HS-27A (cell line): ENCODE measurements around the gene MAP1LC3A.
"Not testable (repeated sequence)": the region's sequence is repeated elsewhere in the genome, so short reads cannot be mapped to it uniquely, and the experiment has no call there.

Experiments
- DNase-seq: peaks from one replicate; pipeline ENCODE4 v3.0.0-alpha.2; 2012; ENCODE audit warnings: low read depth, missing footprints

The MAP1LC3A gene

DNA sequence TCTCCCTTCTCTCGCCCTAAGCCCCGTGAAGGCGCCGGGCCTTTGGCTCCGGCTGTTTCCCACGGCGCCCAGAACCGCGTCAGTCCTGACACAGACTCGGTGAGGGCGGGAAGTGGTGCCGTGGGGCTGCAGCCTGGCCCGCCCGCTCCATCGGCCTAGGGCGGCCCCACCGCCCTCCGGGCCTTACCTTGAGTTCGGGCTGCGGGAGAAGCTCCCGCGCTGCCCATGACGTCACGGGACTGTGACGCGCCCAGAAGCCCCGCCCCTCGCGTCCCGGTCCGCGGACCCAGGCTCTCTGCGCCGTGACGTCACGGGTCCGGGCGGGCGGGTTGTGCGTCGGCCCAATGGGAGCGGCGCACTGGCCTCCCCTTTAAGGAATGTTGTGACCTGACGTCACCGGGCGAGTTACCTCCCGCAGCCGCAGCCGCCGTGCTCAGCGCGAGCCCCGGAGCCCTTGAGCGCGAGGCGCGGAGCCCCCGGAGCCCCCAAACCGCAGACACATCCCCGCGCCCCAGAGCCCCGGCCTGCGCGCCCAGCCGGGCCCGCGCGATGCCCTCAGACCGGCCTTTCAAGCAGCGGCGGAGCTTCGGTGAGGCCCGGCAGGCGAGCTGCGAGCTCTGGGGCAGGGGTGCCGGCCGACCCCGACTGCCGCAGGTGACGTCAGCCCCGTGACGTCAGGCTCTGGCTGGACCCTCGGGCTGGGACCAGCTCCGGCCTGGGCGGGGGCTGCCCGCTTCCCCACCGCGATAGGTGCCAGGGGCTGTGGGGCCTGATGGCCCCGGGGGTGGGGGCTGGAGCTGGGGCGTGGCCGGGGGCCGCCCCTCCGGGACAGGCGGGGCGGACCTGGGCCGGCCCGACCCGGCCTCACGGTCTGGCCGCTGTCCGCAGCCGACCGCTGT lies at the start of gene MAP1LC3A:
Gene MAP1LC3A, plus strand, starts transcription at position 399 of the 899 bp plus-strand sequence. Its CDS starts 151 bp downstream, at position 550.
- no peak for DNase-seq

DNA sequence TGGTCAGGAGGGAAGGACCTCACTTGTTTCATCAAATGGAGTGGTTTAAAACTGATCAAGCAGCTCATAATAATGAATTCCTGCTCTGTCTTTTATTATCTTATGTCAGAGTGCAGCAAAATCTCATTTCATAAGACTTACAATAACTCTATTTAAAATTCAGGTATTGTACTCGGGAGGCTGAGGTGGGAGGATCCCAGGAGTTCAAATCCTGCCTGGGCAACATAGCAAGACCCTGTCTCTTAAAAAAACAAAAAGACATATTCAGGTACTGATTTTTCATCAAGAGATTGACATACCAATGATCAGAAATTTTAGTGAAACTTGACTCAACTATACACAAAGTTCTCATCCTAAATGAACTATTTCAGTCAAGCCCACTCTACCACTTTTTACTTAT lies 47.9 kb upstream of the MAP1LC3A start:
- DNase-seq = no peak

DNA sequence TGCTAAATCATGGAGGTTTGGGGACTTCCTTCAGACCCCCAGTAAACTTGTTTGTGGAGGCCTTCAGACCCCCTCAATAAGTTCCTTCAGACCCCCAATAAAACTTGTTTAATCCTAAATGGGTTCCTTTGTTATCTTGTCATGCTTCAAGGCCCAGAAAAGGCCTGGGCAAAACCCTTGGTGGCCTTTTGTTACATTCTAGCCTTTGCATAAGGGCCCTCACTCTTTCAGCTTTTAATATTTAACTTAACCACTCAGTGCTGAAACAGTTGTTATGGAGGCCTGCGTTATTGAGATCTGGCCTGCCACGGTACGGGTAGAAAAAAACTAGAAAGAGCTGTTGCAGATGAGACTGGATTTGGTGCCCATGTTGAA lies 46.6 kb upstream of the MAP1LC3A start:
- DNase-seq = no peak

DNA sequence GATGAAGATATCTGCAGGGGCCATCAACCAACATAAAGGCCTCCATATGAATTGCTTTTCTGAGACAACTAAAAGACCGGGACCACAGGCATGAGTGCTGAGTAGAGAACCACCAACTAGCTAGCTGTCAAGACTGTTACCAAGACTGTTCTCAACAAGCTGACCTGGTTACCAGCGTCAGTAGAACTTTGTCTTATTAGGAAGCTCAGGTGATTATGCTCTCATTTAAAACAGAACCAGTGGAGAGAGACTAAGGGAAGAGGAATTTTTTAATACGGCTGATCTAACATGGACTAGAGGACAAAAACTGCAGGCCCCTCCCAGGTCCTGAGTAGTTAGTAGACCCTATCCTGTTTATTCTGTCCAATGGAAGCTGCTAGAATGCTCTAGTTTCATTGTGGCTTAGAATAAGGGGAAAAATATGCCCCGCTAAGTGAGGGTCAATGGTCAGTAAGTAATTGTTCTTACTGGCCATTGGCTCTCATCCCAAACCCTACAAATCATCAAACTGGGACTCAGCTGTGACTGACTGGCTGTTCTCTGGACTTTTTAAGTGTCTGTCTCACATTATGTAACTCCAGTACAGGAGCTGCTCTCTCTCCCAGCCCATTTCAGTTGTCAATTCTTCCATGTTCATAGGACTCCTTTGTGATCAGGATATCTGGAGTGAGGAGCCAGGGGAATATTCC lies 46.1 kb upstream of the MAP1LC3A start:
- no peak for DNase-seq

DNA sequence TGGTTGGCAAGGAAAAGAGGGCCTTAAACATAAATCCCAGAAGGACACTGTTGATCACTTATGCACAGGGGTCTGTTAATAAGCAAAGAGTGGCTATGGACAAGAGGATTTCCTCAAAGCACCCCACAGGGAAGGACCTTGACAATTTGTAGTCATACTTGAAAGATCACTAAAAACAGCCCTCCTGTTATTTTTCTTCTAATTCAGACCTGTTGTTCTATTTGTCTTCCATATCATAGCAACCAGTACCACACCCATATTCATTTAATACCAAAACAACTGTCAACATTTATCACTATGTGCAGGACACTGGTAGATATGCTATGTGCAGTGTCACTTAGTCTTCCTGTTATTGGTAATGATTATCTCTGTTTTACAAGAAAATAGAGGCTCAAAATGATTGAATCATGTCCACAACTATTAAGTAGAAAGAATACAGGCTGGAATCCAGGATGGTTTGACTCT lies 45.5 kb upstream of the MAP1LC3A start:
- DNase-seq = no peak

DNA sequence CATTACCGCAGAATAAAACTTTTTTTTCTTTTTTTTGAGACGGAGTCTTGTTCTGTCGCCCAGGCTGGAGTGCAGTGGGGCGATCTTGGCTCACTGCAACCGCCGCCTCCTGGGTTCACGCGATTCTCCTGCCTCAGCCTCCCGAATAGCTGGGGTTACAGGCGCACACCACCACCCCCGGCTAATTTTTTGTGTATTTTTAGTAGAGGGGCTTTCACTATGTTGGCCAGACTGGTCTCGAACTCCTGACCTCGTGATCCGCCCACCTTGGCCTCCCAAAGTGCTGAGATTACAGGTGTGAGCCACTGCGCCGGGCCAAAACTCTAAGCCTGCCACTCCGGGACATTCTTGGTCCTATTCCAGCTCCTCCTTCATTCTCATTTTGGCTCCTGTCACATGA lies 44.5 kb upstream of the MAP1LC3A start:
- DNase-seq = not testable (repeated sequence)

DNA sequence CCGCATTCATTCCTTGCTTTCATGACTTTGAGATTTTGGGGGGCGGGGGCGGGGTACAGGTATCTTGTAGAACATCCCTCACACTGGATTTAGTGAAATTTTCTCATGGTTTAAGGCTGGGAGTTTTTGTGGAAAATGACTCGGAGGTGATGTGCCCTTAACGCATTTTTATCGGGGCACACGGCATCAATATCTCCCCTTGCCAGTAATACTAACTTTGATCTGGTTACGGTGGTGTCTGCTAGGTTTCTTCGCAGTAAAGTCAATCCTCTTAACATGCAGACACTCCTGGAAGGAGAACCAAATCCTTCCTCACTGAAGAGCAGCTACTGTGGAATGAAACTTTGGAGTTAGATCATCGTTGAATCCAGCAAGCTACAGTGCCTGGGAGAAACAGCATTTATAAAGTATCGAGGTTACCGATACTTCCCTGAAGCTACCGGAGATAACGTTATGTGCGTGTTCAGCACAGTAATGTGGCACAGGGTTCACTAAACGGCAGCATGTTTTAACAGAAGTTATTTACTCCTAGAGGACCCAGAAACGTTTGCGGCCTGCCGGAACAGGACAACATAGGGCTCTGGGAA lies 43.5 kb upstream of the MAP1LC3A start:
- no peak for DNase-seq

DNA sequence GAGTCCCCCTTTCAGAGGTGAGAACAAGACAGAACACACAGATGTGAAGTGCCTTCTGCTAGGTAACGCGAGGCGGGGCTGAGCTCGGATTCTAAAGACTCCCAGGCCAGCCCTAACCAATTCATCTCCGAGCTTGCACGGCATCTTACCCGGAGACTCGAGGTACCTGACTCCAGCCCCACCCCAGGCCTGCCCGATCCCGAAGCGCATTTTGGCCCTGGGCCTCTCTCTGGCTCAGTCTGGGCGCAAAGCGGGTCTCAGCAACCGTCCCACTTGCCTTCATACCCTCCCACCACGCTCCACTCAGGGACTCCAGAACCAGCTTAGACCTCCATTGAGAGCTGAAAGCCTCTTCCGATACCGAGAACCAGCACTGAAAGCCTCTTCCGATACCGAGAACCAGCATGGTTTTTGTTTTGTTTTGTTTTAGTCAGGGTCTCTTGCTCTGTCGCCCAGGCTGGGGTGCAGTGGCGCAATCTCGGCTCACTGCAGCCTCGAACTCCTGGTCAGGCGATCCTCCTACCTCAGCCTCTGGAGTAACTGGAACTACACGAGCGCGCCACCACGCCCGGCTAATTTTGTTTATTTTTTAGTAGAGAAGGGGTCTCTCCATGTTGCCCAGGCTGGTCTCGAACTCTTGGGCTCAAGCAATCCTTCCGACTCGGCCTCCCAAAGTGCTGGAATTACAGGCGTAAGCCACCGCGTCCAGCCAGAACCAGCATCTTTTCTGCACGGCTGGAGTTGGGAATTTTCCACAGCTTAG lies 42.9 kb upstream of the MAP1LC3A start:
- no peak for DNase-seq

DNA sequence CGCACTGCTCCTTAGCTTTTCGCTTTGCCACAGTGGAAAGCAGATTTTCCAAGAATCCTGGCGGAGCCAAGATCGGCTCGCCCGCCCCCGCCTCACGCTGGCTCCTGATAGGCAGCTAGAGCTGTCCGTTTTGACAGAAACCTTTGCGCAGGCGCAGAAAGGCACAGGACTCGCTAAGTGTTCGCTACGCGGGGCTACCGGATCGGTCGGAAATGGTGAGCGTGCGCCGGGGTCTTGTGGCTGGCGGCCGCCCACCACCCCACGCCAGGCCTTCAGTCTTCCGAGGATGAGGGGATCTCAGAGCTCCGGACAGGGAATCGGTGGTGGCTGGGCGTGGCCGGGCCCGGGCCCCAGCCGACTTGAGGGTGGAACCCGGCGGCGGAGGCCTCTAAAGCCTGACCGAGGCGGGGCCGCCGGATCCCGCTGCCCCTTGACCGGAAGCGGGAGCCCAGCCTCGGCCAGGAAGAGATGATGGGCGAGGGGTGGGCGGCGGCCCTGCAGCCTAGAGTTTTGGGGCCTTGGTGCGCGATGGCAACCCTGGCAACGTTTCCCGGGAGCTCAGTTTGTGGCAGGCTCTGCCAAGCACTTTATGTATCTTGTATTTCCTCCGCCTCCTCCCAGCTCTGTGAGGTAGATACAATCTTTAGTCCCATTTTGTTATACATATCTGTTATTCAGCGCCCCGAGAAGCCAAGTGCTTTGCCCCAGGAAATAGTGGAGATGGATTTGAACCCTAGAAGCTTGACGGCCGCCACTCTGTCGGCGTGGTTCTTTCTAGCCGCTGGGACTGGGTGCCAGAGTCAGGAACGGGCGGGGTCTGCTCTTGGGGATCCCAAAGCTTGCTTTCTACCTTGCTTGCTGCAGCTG lies 42.0 kb upstream of the MAP1LC3A start, which contains the start of gene DYNLRB1:
Gene DYNLRB1, plus strand, starts transcription at position 176 of the 867 bp plus-strand sequence. Its CDS starts 37 bp downstream, at position 213.
- DNase-seq = peak; percentile 94

DNA sequence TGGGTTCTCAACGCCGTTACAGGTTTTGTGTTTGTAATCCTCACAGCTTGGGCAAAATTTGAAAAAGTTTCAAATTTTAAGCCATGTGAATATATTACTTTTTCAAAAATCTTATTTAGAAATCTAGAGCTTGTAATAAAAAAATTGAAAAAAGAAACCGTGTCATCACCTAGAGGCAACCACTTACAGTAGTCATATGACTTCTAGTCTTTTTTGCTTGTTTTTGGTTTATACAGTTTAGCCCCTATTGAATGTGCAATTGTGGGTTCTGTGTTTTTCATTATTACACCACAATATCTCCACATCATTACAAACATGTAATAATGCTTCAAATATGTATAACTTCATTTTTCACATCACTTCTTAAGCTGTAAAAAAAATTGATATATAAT lies 41.4 kb upstream of the MAP1LC3A start:
- DNase-seq = no peak

DNA sequence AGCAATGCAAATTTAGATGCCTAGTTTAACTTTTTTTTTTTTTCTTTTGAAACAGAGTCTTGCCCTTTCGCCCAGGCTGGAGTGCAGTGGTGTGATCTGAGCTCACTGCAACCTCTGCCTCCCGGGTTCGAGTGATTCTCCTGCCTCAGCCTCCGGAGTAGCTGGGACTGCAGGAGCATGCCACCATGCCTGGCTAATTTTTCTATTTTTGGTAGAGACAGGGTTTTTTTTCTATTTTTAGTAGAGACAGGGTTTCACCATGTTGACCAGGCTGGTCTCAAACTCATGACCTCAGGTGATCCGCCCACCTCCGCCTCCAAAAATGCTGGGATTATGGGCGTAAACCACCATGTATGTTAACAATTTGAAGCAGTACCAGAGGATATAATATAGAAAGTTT lies 39.7 kb upstream of the MAP1LC3A start:
- DNase-seq = not testable (repeated sequence)

DNA sequence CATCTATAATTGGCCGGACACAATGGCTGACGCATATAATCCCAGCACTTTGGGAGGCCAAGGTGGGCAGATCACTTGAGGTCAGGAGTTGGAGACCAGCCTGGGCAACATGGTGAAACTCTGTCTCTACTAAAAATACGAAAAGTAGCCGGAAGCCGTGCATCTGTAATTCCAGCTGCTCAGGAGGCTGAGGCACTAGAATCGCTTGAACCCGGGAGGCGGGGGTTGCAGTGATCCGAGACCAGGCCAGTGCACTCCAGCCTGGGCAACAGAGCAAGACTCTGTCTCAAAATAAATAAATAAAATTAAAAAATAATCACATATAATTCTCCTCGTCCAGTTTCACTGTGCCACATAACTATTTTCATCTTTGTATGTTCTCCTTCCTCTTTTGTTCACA lies 38.7 kb upstream of the MAP1LC3A start:
- DNase-seq = not testable (repeated sequence)

DNA sequence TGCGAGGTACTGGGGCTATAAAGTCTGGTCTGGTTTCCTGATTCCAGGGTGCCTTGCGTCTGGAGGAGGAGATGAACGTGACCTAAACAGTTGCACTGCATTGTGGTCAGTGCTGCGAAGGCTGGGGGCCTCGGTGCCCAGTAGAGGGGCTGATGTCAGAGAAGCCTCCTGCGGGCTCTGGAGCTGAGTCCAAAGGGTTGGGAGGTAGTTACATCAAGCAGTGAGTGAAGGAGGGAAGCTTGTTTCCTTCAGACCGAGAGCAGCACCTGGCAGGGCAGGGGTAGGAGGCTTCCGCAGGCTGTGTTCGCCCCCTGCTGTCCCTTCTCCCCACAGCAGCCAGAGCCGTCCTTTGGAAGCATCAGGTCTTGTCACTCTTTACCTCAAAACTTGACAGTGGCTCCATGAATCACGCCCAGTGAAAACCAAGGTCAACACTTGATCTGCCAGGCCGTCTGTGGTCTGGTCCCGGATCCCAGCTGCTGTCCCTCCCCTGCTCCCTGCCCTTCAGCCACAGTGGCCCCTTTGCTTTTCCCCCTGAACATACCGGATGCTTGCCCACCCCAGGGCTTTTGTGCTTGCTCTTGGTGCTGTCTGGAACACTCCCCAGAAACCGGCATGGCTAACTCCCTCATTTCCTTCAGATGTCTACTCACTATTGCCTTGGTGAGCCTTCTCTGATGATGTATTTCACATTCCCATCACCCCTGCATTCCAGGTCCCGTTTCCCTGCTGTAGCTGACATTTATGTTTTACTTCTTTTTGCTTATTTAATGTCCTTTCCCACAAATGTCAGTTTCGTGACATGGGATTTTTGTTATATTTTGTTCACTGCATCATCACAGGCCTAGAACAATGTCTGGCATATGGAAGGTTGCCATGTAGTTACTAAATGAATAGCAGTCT lies 35.3 kb upstream of the MAP1LC3A start:
- peak; percentile 52 for DNase-seq

DNA sequence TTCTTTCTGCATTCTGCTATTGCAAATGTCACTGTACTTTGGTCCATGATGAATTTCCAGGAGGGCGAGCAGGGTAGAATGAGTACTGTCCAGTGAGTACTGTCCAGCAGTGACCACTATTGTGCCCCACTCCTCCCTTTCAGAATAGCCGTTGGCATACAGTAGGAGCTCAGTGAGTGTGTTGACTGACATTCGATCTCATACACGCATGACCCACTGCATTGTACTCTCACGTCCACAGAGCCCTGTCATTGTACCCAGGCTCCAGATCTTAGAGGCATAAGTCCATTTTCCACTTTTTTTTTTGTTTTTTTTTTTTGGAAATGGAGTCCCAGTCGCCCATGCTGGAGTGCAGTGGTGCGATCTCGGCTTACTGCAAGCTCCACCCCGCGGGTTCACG lies 34.1 kb upstream of the MAP1LC3A start:
- DNase-seq = no peak

DNA sequence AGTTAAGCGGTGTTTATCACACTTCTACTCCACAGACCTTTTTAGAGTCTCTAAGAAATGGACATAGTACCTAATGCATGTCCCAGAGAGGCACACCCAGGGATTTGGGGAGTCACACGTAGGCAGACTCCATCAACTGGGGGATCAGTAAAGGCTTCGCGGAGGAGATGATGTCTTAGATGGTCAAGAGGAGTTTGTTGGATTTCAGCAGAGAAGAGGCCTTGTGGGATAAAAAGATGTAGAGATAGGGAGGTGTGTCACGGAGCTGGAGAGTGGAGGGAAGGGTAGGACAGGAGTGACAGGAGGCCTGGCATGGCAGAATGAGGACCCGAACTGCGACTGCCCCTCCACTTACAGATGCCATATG lies 33.2 kb upstream of the MAP1LC3A start:
- DNase-seq = no peak

DNA sequence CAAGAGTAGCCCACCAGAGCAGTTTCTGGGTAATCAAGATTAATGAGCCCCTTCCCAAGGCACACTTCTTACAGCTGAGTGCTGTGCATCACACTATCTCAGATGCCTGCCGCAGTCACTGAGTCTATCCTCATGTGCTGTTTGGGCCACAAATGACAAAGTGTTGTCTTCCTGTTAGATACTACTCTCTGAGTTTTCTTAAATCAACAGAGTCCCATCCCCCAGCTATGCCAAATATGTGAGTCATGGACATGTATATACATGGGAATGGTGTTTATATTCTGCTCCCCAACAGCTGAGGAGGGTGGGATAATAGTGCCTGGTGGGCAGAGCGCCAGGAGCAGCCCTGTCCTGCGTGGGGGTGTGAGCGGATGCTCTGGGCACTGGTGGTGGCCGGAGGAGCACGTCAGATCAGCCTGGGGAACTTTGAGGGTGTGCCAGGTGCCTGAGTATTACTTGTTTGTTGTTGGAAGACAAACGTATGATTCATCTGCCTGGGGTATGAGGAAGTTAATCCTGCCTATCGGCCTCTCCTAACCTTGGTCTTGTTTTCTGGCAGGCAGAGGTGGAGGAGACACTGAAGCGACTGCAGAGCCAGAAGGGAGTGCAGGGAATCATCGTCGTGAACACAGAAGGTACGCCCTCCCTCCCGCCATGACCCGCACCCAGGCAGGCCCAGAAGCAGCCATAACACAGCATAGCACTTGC lies 32.7 kb upstream of the MAP1LC3A start:
- DNase-seq = peak; percentile 99

DNA sequence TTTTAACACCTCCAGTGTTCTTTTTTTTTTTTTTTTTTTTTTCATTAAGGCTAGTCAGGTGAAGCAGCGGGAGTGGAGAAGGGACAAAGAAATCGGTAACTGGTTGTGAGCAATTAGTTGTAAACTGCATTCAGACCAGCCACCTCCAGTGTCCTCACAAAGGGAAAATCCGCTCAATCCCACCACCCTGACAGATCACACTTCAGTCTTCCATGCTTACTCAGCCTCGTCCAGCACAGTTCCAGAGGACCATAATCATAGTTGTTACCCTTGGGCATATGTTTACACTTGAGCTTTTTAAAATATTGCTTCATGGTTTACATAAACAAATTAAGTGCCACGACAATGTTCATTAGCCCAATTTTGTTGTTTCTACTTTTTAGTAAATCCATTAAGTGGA lies 32.1 kb upstream of the MAP1LC3A start:
- DNase-seq = no peak

DNA sequence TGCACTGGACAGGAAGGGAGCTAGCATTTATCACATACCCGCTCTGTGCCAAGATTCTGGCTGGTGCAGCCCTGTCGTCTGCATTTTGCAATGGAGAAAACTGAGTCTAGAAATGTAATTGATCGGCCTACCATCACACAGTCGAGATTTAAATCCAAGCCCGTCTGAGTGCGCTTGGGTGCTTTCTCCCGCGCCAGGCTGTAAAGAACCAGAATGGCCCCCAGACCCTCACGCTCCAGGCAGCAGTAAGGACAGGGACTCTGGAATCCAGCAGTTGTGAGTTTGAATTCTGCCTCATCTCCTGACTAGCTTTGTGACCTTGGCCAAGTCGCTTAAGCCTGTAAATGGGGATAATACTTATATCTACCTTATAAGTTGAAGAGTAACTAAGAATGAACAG lies 31.5 kb upstream of the MAP1LC3A start:
- DNase-seq = no peak

DNA sequence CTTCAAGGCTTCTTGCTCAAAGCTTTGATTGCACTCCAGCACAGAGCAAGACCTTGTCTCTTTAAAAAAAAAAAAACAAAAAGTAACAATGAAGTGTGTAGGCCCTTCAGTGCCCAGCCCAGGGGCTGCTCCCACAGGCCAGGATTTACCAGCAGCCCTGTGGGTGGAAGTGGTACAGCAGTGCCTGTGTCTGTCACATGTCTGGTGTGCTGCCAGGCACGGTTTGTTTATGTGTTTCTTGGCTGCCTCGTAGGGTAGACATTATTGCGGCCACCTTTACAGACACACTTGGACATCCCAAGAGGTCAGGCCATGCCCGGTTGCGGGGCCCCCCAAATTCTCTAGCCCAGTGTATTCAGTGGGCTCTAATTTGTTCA lies 29.6 kb upstream of the MAP1LC3A start:
- no peak for DNase-seq
